ENCODE measurements around the gene MRPL38.

Gene MRPL38

DNA sequence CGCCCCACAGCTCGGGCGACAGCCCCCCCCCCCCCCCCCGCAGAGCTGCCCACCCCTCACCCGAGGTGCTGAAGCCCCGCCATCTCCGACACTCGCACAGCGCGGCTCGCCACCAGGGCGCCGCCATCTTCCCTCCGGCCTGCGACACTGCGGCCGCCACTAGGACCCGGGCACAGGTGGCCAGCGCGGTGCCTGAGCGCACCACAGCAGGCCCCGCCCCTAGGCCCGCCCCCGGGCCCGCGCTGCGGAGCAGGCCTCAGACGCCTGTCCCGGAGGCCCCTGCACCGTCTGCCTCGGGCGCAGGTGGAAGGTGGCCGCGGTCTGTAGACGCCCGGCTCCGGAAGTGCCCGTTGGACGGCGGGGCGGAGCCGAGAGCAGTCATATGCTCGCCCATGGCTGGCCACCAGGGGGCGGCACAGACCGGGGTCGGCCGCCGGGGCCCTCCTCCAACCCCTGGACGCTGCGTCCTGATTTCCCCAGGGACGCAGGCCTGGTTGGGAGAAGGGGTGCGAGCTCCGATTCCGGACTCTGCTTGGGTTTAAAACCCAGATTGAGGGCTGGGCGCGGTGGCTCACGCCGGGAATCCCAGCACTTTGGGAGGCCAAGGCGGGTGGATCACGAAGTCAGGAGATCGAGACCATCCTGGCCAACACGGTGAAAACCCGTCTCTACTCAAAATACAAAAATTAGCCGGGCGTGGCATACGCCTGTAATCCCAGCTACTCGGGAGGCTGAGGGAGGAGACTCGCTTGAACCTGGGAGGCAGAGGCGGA, at the start of gene MRPL38:
MRPL38 (minus strand) TSS at position 136 of the 773 bp plus-strand sequence; CDS start at position 127, 9 bp downstream.
- peak; percentile 96 for DNase-seq (ENCODE audit: low spot score)

DNA sequence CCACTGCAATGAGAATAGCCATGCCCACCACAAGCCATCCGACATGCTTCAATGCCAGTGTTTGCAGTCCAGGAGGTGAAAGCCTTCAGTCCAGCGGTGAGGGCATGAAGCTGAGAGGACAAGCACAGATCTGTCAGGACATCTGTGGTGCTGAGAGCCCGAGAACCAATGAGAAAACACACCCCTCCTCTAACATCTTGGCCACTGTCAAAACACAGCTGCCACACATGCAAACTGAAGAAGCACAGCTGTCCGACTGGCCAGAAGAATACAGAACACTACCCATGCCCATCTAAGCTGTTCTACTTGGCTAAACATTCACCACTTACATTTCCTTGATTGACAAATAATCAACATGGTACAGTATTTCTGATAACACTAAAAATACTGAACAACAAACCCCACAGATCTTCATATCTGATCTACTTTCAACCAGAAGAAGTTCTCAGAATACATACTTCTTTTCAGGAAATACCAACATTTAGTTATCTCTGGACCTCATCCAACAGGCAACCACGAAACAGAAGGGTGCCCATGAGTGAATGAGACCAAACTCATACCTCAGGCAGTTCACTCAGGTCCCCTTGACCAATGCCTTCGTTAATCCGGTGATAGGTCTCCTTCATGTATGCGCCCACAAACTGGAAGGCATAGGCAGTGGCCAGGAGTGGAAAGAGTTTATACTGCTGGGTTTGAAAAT, 46.3 kb upstream of the MRPL38 start:
- no peak for DNase-seq (ENCODE audit: low spot score)

DNA sequence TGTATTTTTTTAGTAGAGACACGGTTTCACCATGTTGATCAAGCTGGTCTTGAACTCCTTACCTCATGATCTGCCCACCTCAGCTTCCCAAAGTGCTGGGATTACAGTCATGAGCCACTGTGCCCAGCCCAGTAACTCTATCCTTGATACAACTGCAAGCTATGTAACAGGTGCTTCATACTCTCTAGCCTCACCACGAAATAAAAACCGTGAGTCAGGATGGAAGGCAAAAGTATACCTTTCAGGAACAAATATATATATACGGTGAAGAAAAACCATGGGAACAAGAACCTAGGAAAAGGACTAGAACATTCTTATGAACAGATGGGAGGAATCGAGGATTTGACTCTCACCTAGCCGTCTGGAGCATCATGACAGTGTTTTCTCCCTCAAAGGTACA, 45.7 kb upstream of the MRPL38 start:
- no peak for DNase-seq (ENCODE audit: low spot score)

DNA sequence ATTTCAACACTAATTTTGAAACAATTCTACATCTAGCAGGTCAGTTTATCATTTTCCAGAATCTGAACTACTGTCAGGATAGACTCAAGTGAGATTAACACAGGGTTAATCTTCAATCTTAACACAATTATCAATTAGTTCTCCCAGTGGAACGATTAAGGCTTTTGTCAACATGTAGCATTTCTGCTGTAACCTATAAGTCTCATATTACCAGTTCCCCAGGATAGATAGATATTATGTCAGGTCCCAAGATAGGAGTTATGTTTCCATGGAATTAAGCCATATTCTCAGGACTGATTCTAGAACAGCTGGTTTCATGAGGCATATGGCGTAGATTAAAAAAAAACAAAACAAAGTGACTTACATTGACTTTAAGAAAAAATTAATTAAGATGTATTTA, 40.5 kb upstream of the MRPL38 start:
- no peak for DNase-seq (ENCODE audit: low spot score)

GRCh38 chr17:75943491-75943890, 38.8 kb upstream of the MRPL38 start:
- DNase-seq (ENCODE audit: low spot score): no peak

- no peak for DNase-seq (ENCODE audit: low spot score)
Measured at GRCh38 chr17:75942473-75942872, 37.8 kb upstream of the MRPL38 start.

GRCh38 chr17:75941442-75941819, 36.7 kb upstream of the MRPL38 start:
- DNase-seq (ENCODE audit: low spot score): no peak

GRCh38 chr17:75940727-75941441, 36.2 kb upstream of the MRPL38 start, which contains the start of gene FBF1:
Gene FBF1, minus strand, starts transcription at chr17:75941042. Its CDS starts 2,893 bp downstream, at chr17:75938149.
- DNase-seq (ENCODE audit: low spot score): peak; percentile 99

DNA sequence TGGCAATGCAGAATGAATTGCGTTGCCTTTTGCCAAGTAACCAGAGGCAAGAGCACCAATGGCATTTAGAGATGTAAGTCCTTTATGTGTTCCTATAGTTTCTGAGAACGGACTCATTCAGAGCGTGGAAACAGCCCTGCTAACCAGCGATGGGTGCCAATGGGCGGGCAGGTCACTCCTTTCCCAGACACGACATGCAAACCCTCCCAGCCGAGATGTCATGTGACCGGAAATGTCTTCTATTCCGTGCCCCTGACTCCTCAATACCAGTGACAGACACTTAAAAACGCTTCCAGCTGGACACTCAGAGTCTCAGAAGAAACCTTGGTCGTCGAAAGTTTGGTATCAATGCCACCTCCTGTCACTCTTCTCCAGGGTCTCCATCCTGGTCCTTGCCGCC, 33.0 kb upstream of the MRPL38 start:
- no peak for DNase-seq (ENCODE audit: low spot score)

GRCh38 chr17:75933808-75934207, 29.1 kb upstream of the MRPL38 start:
- DNase-seq (ENCODE audit: low spot score): no peak

DNA sequence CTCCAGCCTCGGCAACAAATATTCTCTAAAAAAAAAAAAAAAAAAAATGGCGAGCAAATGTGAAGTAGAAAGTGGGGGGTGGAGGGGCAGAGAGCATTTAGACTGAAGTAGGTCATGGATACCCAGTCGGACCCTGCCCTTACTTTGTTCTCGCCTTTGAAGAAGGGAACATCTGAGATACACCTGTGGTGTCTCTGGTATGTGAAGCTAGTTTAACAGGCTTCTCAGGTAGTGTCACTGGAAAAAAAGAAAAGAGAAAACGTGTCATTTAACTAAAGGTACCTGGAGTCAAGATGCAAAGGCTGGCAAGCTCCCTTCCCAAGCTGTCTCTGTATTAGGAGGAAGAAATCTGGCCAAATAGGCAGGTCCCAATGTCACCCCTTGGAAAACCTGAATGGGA, 28.2 kb upstream of the MRPL38 start:
- no peak for DNase-seq (ENCODE audit: low spot score)

DNA sequence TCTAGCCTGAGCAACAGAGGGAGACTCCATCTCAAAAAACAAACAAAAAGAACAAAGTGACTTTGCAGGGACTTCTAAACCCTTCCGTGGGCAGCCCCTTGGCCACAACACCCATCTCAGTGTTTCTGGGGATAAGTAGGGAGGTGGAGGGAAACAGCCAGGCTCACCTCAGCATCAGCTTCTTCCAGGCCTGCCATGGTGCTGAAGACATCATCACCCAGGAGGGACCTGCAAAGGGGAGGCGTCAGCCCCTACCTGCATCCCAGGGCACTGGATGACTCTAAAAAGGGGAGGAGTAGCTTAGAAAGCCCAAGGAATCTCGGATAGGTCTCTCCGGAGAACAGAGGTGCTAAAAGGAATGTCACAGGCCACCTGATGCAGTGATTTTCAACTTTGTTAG, 26.4 kb upstream of the MRPL38 start:
- DNase-seq (ENCODE audit: low spot score): no peak

DNA sequence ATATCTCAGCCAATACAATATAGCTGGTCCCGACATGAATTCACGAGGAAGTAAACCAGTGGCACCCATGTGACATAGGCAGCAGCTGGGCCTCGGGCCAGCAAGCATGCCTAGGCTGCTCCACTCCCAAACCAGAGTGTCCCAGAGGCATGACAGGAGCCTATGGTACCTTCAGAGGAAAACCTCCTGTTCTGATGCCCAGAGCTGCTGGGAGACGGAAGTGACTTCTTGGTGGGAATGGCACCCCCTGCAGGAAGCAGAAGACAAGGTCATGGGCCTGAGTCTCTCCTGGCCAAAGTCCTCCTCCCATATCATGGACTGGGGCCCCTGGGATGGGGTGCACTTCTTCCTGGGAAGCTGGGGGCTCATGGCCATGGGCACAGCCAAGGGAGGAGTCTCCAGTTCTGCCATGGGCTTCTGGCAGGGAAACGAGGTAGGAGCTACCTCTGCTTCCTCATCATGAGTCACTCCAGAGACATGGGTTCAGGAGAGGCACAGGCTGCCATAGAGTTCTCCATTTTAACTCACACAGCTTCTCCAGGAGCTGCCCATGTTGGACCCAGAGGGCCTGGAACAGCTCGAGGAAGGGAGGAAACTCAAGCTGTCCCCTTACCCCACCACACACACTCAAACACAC, 22.7 kb upstream of the MRPL38 start:
- peak; percentile 54 for DNase-seq (ENCODE audit: low spot score)

- no peak for DNase-seq (ENCODE audit: low spot score)
Measured at GRCh38 chr17:75926456-75926855, 21.8 kb upstream of the MRPL38 start.

- DNase-seq (ENCODE audit: low spot score): no peak
Measured at GRCh38 chr17:75925912-75926311, 21.2 kb upstream of the MRPL38 start.

GRCh38 chr17:75925103-75925502, 20.4 kb upstream of the MRPL38 start:
- no peak for DNase-seq (ENCODE audit: low spot score)

GRCh38 chr17:75922963-75923874, 18.5 kb upstream of the MRPL38 start:
- DNase-seq (ENCODE audit: low spot score): peak; percentile 3

GRCh38 chr17:75922173-75922961, 17.7 kb upstream of the MRPL38 start:
- no peak for DNase-seq (ENCODE audit: low spot score)

DNA sequence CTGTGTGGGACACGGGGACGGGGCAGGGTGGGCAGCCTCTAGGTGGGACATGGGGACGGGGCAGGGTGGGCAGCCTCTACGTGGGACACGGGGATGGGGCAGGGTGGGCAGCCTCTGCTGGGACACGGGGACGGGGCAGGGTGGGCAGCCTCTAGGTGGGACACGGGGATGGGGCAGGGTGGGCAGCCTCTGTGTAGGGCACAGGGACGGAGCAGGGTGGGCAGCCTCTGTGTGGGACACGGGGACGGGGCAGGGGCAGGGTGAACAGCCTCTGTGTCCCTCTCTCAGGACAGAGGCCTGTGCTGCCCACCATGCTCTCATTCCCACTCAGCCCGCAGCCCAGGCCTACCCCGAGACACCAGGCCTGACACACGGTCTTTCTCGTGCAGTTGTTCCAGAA, 16.9 kb upstream of the MRPL38 start:
- DNase-seq (ENCODE audit: low spot score): no peak

DNA sequence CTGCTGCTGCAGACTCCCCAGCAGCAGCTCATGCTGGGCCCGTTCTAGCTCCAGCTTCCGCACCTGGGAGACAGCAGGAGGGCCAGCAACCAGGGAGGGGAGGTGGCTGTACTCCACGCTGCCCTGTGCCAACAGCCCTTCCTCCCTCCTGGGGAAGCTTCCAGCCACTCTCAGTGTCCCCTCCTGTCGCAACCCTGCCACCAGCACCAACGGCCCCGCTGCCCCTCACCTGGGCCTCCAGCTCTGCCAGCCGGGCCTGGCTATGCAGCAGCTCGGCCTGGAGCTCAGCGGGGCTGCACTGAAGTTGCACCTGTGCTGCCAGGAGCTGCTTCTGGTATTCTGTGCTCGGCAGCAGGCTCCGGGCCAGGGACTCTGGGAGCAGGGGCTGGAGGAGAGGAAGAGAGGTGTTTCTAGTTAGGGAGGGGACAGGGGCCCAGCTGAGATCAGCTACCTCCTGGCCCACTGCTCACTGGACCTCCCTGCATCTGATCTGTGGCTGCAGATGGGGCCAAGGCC, 15.4 kb upstream of the MRPL38 start:
- no peak for DNase-seq (ENCODE audit: low spot score)

Data from AG20443 (cell line).